ENCODE measurements around the gene ADGRB3. TPM values are rescaled to one million over a fixed set of nuclear protein-coding genes. Genes with fewer than 3 reads are reported as not detected.

Gene ADGRB3
- total RNA-seq, 1 experiment from 2014 or later: 7.7 TPM

DNA sequence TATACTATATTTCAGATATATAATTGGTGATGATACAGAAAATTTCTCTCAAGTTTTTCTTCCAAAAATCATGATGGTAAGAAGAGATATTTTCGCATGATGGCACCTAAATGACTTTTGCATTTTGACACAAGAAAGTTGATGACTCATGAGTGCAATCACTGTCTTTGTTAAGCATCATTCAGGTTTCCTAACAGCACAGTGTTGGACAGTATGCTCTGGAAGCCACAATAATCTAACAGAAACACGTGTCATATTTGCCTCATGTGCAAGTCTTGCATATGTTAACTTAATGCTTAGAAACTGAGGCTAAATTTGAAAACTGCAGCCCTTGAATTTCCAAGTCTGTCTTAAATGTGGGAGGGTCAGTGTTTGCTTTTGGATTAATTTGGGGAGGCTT is 628.2 kb downstream of the ADGRB3 start:
- ChIA-PET POLR2A (ENCODE audit: low non-redundant PET) (no interaction called here), CTCF (no interaction called here)
- Histone ChIP-seq H3K27ac (ENCODE audit: low read depth, low read length, poor library complexity, severe bottlenecking) (no peak overlapping the region), H3K4me1 (ENCODE audit: insufficient read depth, low read length, poor library complexity, severe bottlenecking) (no peaks in the 10 kb centered on the region), H3K27me3 (replicated peaks; ENCODE audit: insufficient read depth, low read depth, low read length, poor library complexity) (no peaks in the 10 kb centered on the region), H3K36me3 (ENCODE audit: insufficient read depth, low read length, poor library complexity, severe bottlenecking) (no peaks in the 10 kb centered on the region), H3K9me3 (ENCODE audit: low read depth, low read length, poor library complexity, severe bottlenecking) (no peaks in the 10 kb centered on the region), H3K4me3 (ENCODE audit: low read depth, low read length, poor library complexity, severe bottlenecking) (no peak overlapping the region)
- TF ChIP-seq, protein P1, sequence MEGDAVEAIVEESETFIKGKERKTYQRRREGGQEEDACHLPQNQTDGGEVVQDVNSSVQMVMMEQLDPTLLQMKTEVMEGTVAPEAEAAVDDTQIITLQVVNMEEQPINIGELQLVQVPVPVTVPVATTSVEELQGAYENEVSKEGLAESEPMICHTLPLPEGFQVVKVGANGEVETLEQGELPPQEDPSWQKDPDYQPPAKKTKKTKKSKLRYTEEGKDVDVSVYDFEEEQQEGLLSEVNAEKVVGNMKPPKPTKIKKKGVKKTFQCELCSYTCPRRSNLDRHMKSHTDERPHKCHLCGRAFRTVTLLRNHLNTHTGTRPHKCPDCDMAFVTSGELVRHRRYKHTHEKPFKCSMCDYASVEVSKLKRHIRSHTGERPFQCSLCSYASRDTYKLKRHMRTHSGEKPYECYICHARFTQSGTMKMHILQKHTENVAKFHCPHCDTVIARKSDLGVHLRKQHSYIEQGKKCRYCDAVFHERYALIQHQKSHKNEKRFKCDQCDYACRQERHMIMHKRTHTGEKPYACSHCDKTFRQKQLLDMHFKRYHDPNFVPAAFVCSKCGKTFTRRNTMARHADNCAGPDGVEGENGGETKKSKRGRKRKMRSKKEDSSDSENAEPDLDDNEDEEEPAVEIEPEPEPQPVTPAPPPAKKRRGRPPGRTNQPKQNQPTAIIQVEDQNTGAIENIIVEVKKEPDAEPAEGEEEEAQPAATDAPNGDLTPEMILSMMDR (conservative IDR thresholded peaks at IDR 0.05; ENCODE audit: low read depth, low read length): no peak
- no peak for TF ChIP-seq EZH2 (IDR thresholded peaks at IDR 0.05; ENCODE audit: borderline replicate concordance, low read depth, low read length, poor library complexity, severe bottlenecking)
- no peak for DNase-seq (ENCODE audit: low spot score)
- no TSS peak for BruUV-seq (replicated peaks)
- intact Hi-C loops (cut with micrococcal nuclease; ENCODE audit: unreplicated experiment): no loop called here

DNA sequence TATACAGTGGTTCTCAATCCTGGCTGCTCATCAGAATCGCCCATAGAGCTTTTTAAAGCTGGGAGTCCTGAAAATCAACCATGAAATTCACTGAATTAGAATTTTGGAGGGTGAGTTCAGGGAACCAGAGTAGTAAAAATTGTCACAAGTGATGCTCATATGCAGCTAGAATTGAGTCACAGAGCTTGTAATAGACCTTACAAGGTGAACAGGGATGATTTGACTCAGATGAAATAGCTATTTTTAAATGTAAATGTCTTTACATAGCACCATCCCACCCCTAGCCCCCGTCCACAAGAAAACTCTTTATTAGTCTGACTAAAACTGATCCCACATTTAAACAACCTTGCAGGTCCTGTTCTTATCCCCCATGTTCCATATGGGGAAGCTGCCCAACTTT is 630.0 kb downstream of the ADGRB3 start:
- no TSS peak for BruUV-seq (replicated peaks)
- H3K27ac ChIP-seq (ENCODE audit: low read depth, low read length, poor library complexity, severe bottlenecking): no peak overlapping the region
- no peaks in the 10 kb centered on the region for H3K36me3 ChIP-seq (ENCODE audit: insufficient read depth, low read length, poor library complexity, severe bottlenecking)
- H3K27me3 ChIP-seq (replicated peaks; ENCODE audit: insufficient read depth, low read depth, low read length, poor library complexity): no peaks in the 10 kb centered on the region
- ChIA-PET POLR2A (ENCODE audit: low non-redundant PET) (no interaction called here), CTCF (no interaction called here)
- no peaks in the 10 kb centered on the region for H3K4me1 ChIP-seq (ENCODE audit: insufficient read depth, low read length, poor library complexity, severe bottlenecking)
- intact Hi-C loops (cut with micrococcal nuclease; ENCODE audit: unreplicated experiment): no loop called here
- H3K4me3 ChIP-seq (ENCODE audit: low read depth, low read length, poor library complexity, severe bottlenecking): no peak overlapping the region
- DNase-seq (ENCODE audit: low spot score): no peak
- TF ChIP-seq EZH2 (IDR thresholded peaks at IDR 0.05; ENCODE audit: borderline replicate concordance, low read depth, low read length, poor library complexity, severe bottlenecking): no peak
- H3K9me3 ChIP-seq (ENCODE audit: low read depth, low read length, poor library complexity, severe bottlenecking): no peaks in the 10 kb centered on the region

DNA sequence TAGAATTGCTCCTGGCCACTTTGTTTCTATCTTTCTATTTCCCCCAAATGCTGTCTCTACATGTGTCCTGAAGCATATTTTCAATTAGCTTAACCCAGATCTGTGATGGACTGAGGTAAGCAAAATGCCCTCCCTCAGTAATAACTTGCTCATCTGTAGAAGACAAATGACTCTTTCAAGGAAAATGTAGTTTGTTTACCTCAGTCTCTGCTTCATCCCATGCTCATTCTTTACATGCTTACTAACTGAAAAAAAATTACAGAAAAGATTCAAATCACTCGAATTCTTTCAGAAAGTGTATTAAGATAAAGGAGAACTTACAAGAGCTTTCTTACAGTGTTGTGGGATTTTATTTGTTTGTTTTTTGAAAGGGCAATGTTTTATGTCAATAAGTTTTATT is 630.6 kb downstream of the ADGRB3 start:
- no peak overlapping the region for H3K27ac ChIP-seq (ENCODE audit: low read depth, low read length, poor library complexity, severe bottlenecking)
- no TSS peak for BruUV-seq (replicated peaks)
- H3K27me3 ChIP-seq (replicated peaks; ENCODE audit: insufficient read depth, low read depth, low read length, poor library complexity): no peaks in the 10 kb centered on the region
- no peak for TF ChIP-seq EZH2 (IDR thresholded peaks at IDR 0.05; ENCODE audit: borderline replicate concordance, low read depth, low read length, poor library complexity, severe bottlenecking)
- TF ChIP-seq, protein P1 (conservative IDR thresholded peaks at IDR 0.05; ENCODE audit: low read depth, low read length): no peak
- intact Hi-C loops (cut with micrococcal nuclease; ENCODE audit: unreplicated experiment): no loop called here
- no peaks in the 10 kb centered on the region for H3K4me1 ChIP-seq (ENCODE audit: insufficient read depth, low read length, poor library complexity, severe bottlenecking)
- CTCF ChIA-PET: no interaction called here
- no peak overlapping the region for H3K4me3 ChIP-seq (ENCODE audit: low read depth, low read length, poor library complexity, severe bottlenecking)
- no peaks in the 10 kb centered on the region for H3K9me3 ChIP-seq (ENCODE audit: low read depth, low read length, poor library complexity, severe bottlenecking)
- POLR2A ChIA-PET (ENCODE audit: low non-redundant PET): no interaction called here
- no peaks in the 10 kb centered on the region for H3K36me3 ChIP-seq (ENCODE audit: insufficient read depth, low read length, poor library complexity, severe bottlenecking)
- no peak for DNase-seq (ENCODE audit: low spot score)

DNA sequence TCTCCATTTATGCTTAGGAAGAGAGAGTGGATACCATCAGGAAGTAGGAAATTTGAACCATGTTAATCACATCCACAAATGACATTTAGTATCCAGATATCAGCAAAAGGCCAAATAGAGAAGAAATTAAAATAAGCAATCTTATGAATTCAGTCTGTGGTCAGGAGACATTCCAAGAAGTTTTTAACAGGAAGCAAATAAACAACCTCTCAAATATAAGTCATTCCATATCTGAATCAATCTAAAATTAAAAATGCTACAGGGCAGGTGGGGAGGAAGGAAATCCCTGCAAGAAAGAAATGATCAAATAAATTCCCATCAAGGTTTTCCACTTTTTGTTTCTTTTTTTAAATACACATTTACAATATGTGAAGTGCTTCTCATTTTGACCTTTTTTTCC is 641.1 kb downstream of the ADGRB3 start:
- DNase-seq (ENCODE audit: low spot score): no peak
- Histone ChIP-seq H3K27me3 (replicated peaks; ENCODE audit: insufficient read depth, low read depth, low read length, poor library complexity) (no peaks in the 10 kb centered on the region), H3K36me3 (ENCODE audit: insufficient read depth, low read length, poor library complexity, severe bottlenecking) (no peaks in the 10 kb centered on the region), H3K9me3 (ENCODE audit: low read depth, low read length, poor library complexity, severe bottlenecking) (no peaks in the 10 kb centered on the region), H3K4me3 (ENCODE audit: low read depth, low read length, poor library complexity, severe bottlenecking) (no peak overlapping the region), H3K27ac (ENCODE audit: low read depth, low read length, poor library complexity, severe bottlenecking) (no peak overlapping the region), H3K4me1 (ENCODE audit: insufficient read depth, low read length, poor library complexity, severe bottlenecking) (no peaks in the 10 kb centered on the region)
- POLR2A ChIA-PET (ENCODE audit: low non-redundant PET): no interaction called here
- intact Hi-C loops (cut with micrococcal nuclease; ENCODE audit: unreplicated experiment): no loop called here
- CTCF ChIA-PET: no interaction called here
- no TSS peak for BruUV-seq (replicated peaks)
- no peak for TF ChIP-seq EZH2 (IDR thresholded peaks at IDR 0.05; ENCODE audit: borderline replicate concordance, low read depth, low read length, poor library complexity, severe bottlenecking)
- TF ChIP-seq, protein P1 (conservative IDR thresholded peaks at IDR 0.05; ENCODE audit: low read depth, low read length): no peak

All from A673 (cell line).